ENCODE results near the gene PPARG.
"Not testable (repeated sequence)": the region's sequence is repeated elsewhere in the genome, so short reads cannot be mapped to it uniquely, and the experiment has no call there.

PPARG gene

DNA sequence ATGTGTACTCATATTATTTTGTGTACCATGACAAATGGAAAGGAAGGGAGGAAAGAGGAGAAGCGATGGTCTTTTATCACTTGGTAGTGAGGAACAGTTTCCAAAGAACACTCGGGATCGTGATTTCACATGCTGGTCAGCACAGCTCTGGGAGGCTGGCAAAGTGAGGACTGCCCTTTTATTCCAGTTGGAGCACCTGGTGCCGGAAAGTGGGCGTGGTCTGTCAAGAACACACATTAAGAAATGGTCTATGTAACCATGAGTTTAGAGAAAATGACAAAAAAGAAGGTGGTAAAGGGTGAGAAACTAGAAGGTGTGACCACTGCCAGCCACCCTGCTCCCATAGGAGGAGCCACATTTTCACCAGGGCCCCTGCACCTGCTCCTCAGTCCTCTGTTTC lies 188.4 kb downstream of the PPARG start:
- TF ChIP-seq, protein P1, sequence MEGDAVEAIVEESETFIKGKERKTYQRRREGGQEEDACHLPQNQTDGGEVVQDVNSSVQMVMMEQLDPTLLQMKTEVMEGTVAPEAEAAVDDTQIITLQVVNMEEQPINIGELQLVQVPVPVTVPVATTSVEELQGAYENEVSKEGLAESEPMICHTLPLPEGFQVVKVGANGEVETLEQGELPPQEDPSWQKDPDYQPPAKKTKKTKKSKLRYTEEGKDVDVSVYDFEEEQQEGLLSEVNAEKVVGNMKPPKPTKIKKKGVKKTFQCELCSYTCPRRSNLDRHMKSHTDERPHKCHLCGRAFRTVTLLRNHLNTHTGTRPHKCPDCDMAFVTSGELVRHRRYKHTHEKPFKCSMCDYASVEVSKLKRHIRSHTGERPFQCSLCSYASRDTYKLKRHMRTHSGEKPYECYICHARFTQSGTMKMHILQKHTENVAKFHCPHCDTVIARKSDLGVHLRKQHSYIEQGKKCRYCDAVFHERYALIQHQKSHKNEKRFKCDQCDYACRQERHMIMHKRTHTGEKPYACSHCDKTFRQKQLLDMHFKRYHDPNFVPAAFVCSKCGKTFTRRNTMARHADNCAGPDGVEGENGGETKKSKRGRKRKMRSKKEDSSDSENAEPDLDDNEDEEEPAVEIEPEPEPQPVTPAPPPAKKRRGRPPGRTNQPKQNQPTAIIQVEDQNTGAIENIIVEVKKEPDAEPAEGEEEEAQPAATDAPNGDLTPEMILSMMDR (IDR thresholded peaks at IDR 0.05; ENCODE audit: low read depth, low read length, missing control alignments), result no peak
- in situ Hi-C loops (cut with HindIII; ENCODE audit: low sequenced_read_pairs), result loop anchor here (25.0 kb wide), 1 partner anchor 340 kb away; no protein-coding TSS in a partner anchor
- no peak for DNase-seq (ENCODE audit: low read depth)
- H3K4me3 ChIP-seq (ENCODE audit: low read depth, low read length), result no peak overlapping the region

DNA sequence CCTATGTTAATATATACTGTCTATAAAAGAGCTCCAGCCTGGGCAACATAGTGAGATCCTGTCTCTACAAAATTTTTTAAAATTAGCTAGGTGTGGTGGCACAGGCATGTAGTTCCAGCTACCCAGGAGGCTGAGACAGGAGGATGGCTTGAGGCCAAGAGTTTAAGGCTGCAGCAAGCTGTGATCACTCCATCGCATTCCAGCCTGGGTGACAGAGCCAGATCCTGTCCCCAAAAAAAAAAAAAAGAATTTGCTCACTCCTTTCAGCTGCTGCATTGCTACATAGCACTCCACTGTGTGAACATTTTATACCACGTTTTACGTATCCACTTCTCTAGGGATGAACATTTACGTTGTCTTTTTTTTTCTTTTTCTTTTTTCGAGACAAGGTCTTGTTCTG lies 189.5 kb downstream of the PPARG start:
- no peak overlapping the region for H3K4me3 ChIP-seq (ENCODE audit: low read depth, low read length)
- no peak for DNase-seq (ENCODE audit: low read depth)
- in situ Hi-C loops (cut with HindIII; ENCODE audit: low sequenced_read_pairs), result loop anchor here (25.0 kb wide), 1 partner anchor 341 kb away; no protein-coding TSS in a partner anchor
- TF ChIP-seq, protein P1 (IDR thresholded peaks at IDR 0.05; ENCODE audit: low read depth, low read length, missing control alignments), result no peak

DNA sequence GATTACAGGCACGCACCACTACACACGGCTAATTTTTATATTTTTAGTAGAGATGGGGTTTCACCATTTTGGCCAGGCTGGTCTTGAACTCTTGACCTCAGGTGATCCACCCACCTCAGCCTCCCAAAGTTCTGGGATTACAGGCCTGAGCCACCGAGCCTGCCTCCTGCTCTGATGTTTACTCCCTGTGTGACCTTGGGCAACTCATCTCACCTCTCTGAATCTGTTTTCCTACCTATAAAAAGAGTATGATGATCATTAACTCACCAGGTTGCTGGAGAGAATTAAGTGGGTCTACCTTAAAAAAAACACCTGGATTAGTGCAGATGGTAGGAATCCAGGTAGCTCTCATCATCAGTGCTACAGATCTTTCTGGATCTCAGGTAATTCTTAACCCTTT lies 190.3 kb downstream of the PPARG start:
- in situ Hi-C loops (cut with HindIII; ENCODE audit: low sequenced_read_pairs), result loop anchor here (25.0 kb wide), 1 partner anchor 342 kb away; no protein-coding TSS in a partner anchor
- DNase-seq (ENCODE audit: low read depth); H3K4me3 ChIP-seq (ENCODE audit: low read depth, low read length): not testable (repeated sequence)

DNA sequence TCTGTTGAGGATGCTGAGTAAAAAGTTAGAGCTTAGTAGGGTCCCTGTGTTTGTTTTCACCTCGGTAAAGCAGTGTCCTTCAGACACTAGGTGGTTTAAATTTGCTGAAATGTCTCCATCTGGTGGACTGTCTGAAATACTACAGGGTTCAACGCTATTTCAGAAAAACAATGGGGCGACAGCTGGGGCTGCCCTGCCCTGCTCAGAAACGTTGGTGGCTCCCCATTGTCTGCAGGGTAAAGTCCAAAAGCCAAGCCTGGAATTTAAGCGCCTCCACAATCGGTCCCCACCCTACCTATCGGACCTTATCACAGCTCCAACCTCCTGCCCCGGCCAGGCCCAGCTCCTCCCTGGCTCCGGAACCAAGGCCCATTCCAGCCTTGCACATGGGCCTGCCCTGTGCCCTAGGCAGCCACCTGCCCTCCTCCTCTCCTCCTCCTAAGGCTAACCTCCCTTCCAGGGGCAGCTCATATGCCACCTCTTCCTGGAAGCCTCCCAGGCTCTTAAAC lies 191.1 kb downstream of the PPARG start:
- peak; percentile 19 for DNase-seq (ENCODE audit: low read depth)
- in situ Hi-C loops (cut with HindIII; ENCODE audit: low sequenced_read_pairs), result loop anchor here (25.0 kb wide), 1 partner anchor 343 kb away; no protein-coding TSS in a partner anchor
- H3K4me3 ChIP-seq (ENCODE audit: low read depth, low read length), result no peak overlapping the region
- TF ChIP-seq, protein P1 (IDR thresholded peaks at IDR 0.05; ENCODE audit: low read depth, low read length, missing control alignments), result peak; percentile 60

DNA sequence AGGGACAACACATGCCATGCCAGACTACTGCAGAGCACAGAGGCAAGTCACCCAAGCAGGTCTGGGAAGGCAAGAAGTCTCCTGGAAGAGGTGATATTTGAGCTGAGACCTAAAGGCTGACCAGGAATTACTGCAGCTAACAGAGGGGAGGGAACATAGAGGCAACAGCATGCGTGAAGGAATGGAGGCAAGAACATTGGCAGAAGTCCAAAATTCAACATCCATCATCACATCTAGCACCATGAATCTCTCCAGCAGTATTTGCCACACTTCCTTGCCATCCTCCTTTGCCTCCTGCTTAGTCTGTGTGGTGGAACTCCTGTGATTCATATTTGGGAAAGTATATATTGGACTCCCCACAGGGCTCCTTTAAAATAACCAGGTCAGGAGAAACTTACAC lies 194.5 kb downstream of the PPARG start:
- no peak for DNase-seq (ENCODE audit: low read depth)
- in situ Hi-C loops (cut with HindIII; ENCODE audit: low sequenced_read_pairs), result loop anchor here (25.0 kb wide), 1 partner anchor 346 kb away; no protein-coding TSS in a partner anchor
- peak overlapping the region; percentile 77 for H3K4me3 ChIP-seq (ENCODE audit: low read depth, low read length)
- TF ChIP-seq, protein P1 (IDR thresholded peaks at IDR 0.05; ENCODE audit: low read depth, low read length, missing control alignments), result no peak

DNA sequence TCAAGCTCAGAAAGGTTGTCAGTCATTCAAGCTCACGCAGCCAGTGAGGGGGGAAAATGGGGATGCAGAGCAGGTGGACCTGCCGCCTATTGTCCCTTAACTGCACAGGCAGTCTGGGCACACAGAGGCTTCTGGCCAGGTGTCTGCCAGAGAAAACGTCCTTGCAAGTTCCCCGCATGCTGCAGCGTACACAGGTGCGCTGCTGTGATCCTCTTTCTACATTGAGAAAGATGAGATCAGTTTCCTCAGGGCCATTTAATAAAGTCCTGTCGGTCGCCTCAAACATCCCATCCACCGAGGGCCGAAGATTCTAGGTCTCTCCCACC lies 195.0 kb downstream of the PPARG start:
- peak overlapping the region; percentile 77 for H3K4me3 ChIP-seq (ENCODE audit: low read depth, low read length)
- TF ChIP-seq, protein P1 (IDR thresholded peaks at IDR 0.05; ENCODE audit: low read depth, low read length, missing control alignments), result no peak
- in situ Hi-C loops (cut with HindIII; ENCODE audit: low sequenced_read_pairs), result loop anchor here (25.0 kb wide), 1 partner anchor 347 kb away; no protein-coding TSS in a partner anchor
- no peak for DNase-seq (ENCODE audit: low read depth)

Data from astrocyte of the cerebellum (primary cell).